A549 treated with CORT108297 at 1 μM for 4 hours (cell line): ENCODE results near the gene MXRA8. TPM values are rescaled to one million over a fixed set of nuclear protein-coding genes. Genes with fewer than 3 reads are reported as not detected.

Experiments used
- total RNA-seq: library from RNA; stranded (reverse); fragments of 200-300 nt; extraction: Qiagen RNA extraction; gene quantifications from 5 replicates; pipeline ENCODE4 v1.2.3, GENCODE V29; 2022

Gene MXRA8
- 0.07 to 0.29 TPM (median 0.27 TPM) in 5 replicates for total RNA-seq

DNA sequence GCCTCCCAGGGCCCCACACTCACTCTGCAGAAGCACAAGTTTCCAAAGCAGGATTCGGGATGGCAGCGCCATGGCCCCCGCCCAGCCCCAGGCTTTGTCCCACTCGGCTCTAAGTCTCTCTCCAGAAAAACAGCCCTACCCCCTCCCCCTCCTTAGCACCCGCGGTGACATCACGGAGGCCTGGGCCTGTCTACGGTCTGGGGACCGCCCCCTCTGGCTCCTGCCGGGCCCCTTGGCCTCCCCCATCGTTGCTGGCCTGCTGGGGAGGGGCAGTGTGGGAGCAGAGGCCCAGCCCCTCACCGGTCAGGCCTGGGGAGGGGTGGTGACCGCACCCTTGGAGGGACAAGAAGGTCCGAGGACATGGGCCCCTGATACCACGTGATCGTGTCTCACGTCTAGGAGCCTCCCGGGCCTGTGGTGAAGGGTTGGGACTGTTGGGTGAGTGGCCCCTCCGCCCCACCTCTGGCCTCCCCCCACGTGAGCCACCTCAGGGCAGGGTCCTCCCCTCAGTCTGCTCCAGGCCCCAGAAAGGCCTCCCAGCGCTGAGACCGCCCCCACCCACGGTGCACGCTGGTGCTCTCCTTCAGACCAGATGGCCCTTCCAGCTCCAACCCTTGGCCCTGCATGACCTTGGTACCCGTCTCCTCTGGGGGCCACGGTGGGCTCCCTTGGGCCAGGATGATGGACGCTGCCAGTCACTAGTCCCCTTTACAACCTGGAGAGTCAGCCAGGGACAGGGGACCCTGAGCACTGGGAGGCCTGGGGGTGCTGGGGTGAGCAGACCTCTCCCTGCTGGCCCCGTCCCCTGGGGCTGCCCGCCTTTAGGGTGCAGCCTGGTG, at the start of gene MXRA8:
Gene MXRA8, minus strand, starts transcription at position 123 of the 839 bp plus-strand sequence. Its CDS starts 51 bp downstream, at position 72.

GRCh38 chr1:1406821-1407635, 48.7 kb upstream of the MXRA8 start, which contains the start of gene MRPL20:
Gene MRPL20, minus strand, starts transcription at chr1:1407293. Its CDS starts 76 bp downstream, at chr1:1407217.

GRCh38 chr1:1399187-1399871, 41.0 kb upstream of the MXRA8 start, which contains the start of gene CCNL2:
Gene CCNL2, minus strand, starts transcription at chr1:1399335. Its CDS starts 29 bp downstream, at chr1:1399306.

GRCh38 chr1:1374929-1375662, 16.7 kb upstream of the MXRA8 start, which contains the start of gene AURKAIP1:
Gene AURKAIP1, minus strand, starts transcription at chr1:1375207. Its CDS starts 451 bp downstream, at chr1:1374756.

DNA sequence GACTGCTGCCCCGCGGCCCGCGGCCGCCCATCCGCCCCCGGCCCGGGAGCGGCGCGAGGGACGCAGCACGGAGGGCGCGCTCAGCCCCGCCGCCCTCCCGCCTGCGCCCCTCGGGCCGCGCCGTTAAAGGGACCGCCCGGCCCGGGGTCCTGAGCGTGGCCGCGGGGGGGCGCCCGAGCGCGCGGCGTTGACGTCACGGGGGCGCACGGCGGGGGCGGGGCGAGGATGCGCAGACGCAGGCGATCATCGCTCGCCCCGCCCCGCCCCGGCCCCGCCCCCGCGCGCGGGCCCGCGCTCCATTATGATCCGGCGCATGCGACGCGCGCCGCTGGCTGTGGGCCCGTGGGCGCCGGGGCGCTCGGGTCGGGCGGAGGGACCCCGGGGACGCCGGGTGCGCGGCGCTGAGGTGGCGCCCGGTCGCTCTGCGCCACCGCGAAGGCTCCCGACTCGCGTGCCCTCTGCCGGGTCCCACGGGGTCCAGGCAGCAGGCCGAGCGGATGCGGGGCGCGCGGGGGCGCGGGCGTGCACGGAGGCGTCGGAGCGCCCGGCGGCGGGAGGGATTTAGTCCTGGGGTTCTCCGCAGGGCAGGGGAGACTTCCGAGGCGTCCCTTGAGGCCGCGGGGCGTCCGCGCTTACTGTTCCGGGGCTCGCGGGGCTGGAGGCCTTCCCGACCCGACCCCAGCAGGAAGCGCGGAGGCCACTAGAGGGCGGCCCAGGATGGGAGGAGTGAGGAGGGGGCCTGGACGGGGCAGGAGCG, 8.9 kb downstream of the MXRA8 start, which contains the start of gene DVL1:
Gene DVL1, minus strand, starts transcription at position 163 of the 757 bp plus-strand sequence. CDS start 353 bp downstream, outside the sequence.

DNA sequence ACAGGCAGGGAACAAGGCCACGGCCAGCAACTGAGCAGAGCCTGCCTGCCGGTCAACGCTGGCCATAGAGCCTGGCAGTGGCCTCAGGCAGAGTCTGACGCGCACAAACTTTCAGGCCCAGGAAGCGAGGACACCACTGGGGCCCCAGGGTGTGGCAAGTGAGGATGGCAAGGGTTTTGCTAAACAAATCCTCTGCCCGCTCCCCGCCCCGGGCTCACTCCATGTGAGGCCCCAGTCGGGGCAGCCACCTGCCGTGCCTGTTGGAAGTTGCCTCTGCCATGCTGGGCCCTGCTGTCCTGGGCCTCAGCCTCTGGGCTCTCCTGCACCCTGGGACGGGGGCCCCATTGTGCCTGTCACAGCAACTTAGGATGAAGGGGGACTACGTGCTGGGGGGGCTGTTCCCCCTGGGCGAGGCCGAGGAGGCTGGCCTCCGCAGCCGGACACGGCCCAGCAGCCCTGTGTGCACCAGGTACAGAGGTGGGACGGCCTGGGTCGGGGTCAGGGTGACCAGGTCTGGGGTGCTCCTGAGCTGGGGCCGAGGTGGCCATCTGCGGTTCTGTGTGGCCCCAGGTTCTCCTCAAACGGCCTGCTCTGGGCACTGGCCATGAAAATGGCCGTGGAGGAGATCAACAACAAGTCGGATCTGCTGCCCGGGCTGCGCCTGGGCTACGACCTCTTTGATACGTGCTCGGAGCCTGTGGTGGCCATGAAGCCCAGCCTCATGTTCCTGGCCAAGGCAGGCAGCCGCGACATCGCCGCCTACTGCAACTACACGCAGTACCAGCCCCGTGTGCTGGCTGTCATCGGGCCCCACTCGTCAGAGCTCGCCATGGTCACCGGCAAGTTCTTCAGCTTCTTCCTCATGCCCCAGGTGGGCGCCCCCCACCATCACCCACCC, 27.0 kb downstream of the MXRA8 start, which contains the start of gene TAS1R3:
Gene TAS1R3, plus strand, starts transcription at position 213 of the 898 bp plus-strand sequence. Its CDS starts 66 bp downstream, at position 279.

GRCh38 chr1:1324524-1325287, 33.6 kb downstream of the MXRA8 start, which contains the start of the genes CPTP and INTS11:
Gene CPTP, plus strand, starts transcription at chr1:1324802. Its CDS starts 2,109 bp downstream, at chr1:1326911.
Gene INTS11, minus strand, starts transcription at chr1:1324660. Its CDS starts 52 bp downstream, at chr1:1324608.

GRCh38 chr1:1307923-1308755, 50.2 kb downstream of the MXRA8 start, which contains the start of the genes ACAP3 and PUSL1:
Gene ACAP3, minus strand, starts transcription at chr1:1307930. Its CDS starts 115 bp downstream, at chr1:1307815.
Gene PUSL1, plus strand, starts transcription at chr1:1308597. Its CDS starts 47 bp downstream, at chr1:1308644.

Other genes starting within 250 kb of the MXRA8 start
- gene C1orf159, start 242.5 kb downstream of the MXRA8 start, total RNA-seq = 10.2 to 16.2 TPM (median 15.4 TPM) in 5 replicates
- gene TTLL10, start 184.7 kb downstream of the MXRA8 start, total RNA-seq = not detected in 5 replicates
- 0.11 to 0.25 TPM (median 0.15 TPM) in 3 of 5 replicates, not detected in the others for gene TNFRSF18, start 152.0 kb downstream of the MXRA8 start, total RNA-seq
- gene TNFRSF4, start 144.4 kb downstream of the MXRA8 start, total RNA-seq = 0.07 to 0.18 TPM (median 0.13 TPM) in 4 of 5 replicates, not detected in the other
- gene SDF4, start 126.6 kb downstream of the MXRA8 start, total RNA-seq = 108 to 138 TPM (median 133 TPM) in 5 replicates
- 10.8 to 22.2 TPM (median 19.5 TPM) in 5 replicates for gene B3GALT6, start 126.3 kb downstream of the MXRA8 start, total RNA-seq
- 1.4 to 2.3 TPM (median 1.8 TPM) in 5 replicates for gene C1QTNF12, start 111.8 kb downstream of the MXRA8 start, total RNA-seq
- gene UBE2J2, start 84.7 kb downstream of the MXRA8 start, total RNA-seq = 38.8 to 48.3 TPM (median 46.8 TPM) in 5 replicates
- 0.70 to 1.7 TPM (median 1.3 TPM) in 5 replicates for gene SCNN1D, start 78.1 kb downstream of the MXRA8 start, total RNA-seq
- 10.6 to 21.4 TPM (median 20.6 TPM) in 5 replicates for gene ACAP3, start 50.6 kb downstream of the MXRA8 start, total RNA-seq
- gene PUSL1, start 50.0 kb downstream of the MXRA8 start, total RNA-seq = 17.0 to 27.7 TPM (median 26.5 TPM) in 5 replicates
- gene INTS11, start 33.9 kb downstream of the MXRA8 start, total RNA-seq = 42.4 to 66.0 TPM (median 63.3 TPM) in 5 replicates
- 15.8 to 23.0 TPM (median 21.1 TPM) in 5 replicates for gene CPTP, start 33.8 kb downstream of the MXRA8 start, total RNA-seq
- gene TAS1R3, start 27.3 kb downstream of the MXRA8 start, total RNA-seq = 0.12 to 0.17 TPM (median 0.14 TPM) in 5 replicates
- gene DVL1, start 9.1 kb downstream of the MXRA8 start, total RNA-seq = 46.8 to 86.9 TPM (median 77.1 TPM) in 5 replicates
- gene AURKAIP1, start 16.7 kb upstream of the MXRA8 start, total RNA-seq = 103 to 195 TPM (median 175 TPM) in 5 replicates
- gene CCNL2, start 40.8 kb upstream of the MXRA8 start, total RNA-seq = 37.8 to 63.9 TPM (median 59.4 TPM) in 5 replicates
- 128 to 150 TPM (median 137 TPM) in 5 replicates for gene MRPL20, start 48.7 kb upstream of the MXRA8 start, total RNA-seq
- 0.04 to 0.07 TPM (median 0.06 TPM) in 4 of 5 replicates, not detected in the other for gene ANKRD65, start 62.7 kb upstream of the MXRA8 start, total RNA-seq
- gene VWA1, start 77.1 kb upstream of the MXRA8 start, total RNA-seq = 4.1 to 18.3 TPM (median 15.7 TPM) in 5 replicates
- not detected in 5 replicates for gene ATAD3C, start 91.1 kb upstream of the MXRA8 start, total RNA-seq
- 1.2 to 3.5 TPM (median 3.1 TPM) in 5 replicates for gene ATAD3B, start 113.2 kb upstream of the MXRA8 start, total RNA-seq
- 28.8 to 40.6 TPM (median 38.0 TPM) in 5 replicates for gene ATAD3A, start 153.6 kb upstream of the MXRA8 start, total RNA-seq
- 0.37 to 0.80 TPM (median 0.47 TPM) in 5 replicates for gene TMEM240, start 182.1 kb upstream of the MXRA8 start, total RNA-seq
- gene SSU72, start 216.3 kb upstream of the MXRA8 start, total RNA-seq = 96.0 to 109 TPM (median 104 TPM) in 5 replicates
- gene FNDC10, start 241.6 kb upstream of the MXRA8 start, total RNA-seq = 5.8 to 9.6 TPM (median 9.2 TPM) in 5 replicates